ENCODE measurements around the gene ZNF222.
A peak's percentile ranks its signal among the peaks of the same experiment; 100 is the strongest.

ZNF222 gene

DNA sequence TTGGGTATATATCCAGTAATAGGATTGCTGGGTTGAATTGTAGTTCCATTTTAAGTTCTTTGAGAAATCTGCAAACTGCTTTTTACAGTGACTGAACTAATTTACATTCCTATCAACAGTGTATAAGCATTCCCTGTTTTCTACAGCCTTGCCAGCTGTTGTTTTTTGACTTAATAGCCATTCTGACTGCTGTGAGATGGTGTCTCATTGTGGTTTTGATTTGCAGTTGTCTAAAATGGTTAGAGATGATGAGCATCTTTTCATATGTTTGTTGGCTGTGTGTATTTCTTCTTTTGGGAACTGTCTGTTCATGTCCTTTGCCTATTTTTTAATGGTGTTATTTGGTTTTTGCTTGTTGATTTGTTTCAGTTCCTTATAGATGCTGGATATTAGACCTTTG, 4.0 kb upstream of the ZNF222 start:
- TF ChIP-seq, protein P1, sequence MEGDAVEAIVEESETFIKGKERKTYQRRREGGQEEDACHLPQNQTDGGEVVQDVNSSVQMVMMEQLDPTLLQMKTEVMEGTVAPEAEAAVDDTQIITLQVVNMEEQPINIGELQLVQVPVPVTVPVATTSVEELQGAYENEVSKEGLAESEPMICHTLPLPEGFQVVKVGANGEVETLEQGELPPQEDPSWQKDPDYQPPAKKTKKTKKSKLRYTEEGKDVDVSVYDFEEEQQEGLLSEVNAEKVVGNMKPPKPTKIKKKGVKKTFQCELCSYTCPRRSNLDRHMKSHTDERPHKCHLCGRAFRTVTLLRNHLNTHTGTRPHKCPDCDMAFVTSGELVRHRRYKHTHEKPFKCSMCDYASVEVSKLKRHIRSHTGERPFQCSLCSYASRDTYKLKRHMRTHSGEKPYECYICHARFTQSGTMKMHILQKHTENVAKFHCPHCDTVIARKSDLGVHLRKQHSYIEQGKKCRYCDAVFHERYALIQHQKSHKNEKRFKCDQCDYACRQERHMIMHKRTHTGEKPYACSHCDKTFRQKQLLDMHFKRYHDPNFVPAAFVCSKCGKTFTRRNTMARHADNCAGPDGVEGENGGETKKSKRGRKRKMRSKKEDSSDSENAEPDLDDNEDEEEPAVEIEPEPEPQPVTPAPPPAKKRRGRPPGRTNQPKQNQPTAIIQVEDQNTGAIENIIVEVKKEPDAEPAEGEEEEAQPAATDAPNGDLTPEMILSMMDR (conservative IDR thresholded peaks at IDR 0.05; ENCODE audit: low read depth, low read length) = no peak
- DNase-seq (ENCODE audit: low read depth) = no peak
- H3K4me3 ChIP-seq (ENCODE audit: low read length) = no peak overlapping the region

DNA sequence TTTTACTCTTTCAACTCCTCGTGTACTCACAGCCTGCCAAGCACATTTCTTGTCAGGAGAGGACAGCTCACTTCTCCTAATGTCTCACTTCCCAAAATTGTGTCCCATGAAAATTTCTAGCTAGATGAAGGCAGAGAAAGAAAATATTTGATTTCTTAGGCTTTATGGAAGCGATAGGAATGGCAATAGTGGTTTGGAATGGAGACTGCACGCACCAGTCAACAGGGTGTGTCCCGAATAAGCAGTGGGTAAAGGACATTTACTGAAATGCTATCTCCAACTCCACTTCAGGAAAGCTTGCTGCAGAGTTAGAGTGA, 321 bp upstream of the ZNF222 start:
- DNase-seq (ENCODE audit: low read depth) = no peak
- TF ChIP-seq, protein P1 (conservative IDR thresholded peaks at IDR 0.05; ENCODE audit: low read depth, low read length) = no peak
- H3K4me3 ChIP-seq (ENCODE audit: low read length) = peak overlapping the region; percentile 92

DNA sequence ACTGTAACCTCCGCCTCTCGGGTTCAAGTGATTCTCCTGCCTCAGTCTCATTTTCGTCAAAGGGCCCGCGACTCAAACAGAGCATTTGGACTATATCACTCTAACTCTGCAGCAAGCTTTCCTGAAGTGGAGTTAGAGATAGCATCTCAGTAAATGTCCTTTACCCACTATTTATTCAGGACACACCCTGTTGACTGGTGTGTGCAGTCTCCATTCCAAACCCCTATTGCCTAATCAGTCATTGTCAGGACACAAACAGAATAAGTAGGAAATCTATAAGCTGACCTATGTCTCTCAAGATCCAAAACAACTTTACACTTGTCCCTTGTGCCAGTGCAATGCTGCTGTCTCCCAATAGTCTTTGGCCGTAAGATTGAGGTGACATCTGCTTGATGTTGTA, 1.4 kb downstream of the ZNF222 start:
- no peak for DNase-seq (ENCODE audit: low read depth)
- no peak overlapping the region for H3K4me3 ChIP-seq (ENCODE audit: low read length)
- TF ChIP-seq, protein P1 (conservative IDR thresholded peaks at IDR 0.05; ENCODE audit: low read depth, low read length) = no peak

DNA sequence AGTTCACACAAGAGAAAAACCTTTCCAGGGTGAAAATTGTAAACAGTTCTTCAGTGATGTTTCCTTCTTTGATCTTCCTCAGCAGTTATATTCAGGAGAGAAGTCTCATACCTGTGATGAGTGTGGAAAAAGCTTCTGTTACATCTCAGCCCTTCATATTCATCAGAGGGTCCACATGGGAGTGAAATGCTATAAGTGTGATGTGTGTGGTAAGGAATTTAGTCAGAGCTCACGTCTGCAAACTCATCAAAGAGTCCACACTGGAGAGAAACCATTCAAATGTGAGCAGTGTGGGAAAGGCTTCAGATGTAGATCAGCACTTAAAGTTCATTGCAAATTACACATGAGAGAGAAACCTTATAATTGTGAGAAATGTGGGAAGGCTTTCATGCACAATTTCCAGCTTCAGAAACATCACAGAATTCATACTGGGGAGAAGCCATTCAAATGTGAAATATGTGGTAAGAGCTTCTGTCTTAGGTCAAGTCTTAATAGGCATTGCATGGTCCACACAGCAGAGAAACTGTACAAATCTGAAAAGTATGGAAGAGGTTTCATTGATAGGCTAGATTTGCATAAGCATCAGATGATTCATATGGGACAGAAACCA, 6.9 kb downstream of the ZNF222 start:
- no peak for DNase-seq (ENCODE audit: low read depth)
- H3K4me3 ChIP-seq (ENCODE audit: low read length) = no peak overlapping the region
- TF ChIP-seq, protein P1 (conservative IDR thresholded peaks at IDR 0.05; ENCODE audit: low read depth, low read length) = no peak

DNA sequence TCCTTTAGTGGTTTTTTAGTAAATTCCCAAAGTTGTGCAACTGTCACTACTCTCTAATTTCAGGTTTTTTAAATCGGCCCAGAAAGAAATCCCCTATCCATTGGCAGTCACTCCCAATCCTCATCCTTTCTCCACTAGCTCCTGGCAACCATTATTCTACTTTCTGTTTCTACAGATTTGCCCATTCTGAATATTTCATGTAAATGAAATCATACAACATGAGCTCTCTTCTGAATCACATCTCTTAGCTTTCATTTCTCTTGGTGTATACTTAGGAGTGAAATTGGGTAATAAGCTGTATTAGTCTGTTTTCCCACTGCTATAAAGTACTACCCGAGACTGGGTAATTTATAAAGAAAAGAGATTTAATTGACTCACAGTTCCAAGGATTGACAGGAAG, 17.0 kb downstream of the ZNF222 start:
- DNase-seq (ENCODE audit: low read depth) = no peak
- no peak overlapping the region for H3K4me3 ChIP-seq (ENCODE audit: low read length)
- TF ChIP-seq, protein P1 (conservative IDR thresholded peaks at IDR 0.05; ENCODE audit: low read depth, low read length) = no peak

DNA sequence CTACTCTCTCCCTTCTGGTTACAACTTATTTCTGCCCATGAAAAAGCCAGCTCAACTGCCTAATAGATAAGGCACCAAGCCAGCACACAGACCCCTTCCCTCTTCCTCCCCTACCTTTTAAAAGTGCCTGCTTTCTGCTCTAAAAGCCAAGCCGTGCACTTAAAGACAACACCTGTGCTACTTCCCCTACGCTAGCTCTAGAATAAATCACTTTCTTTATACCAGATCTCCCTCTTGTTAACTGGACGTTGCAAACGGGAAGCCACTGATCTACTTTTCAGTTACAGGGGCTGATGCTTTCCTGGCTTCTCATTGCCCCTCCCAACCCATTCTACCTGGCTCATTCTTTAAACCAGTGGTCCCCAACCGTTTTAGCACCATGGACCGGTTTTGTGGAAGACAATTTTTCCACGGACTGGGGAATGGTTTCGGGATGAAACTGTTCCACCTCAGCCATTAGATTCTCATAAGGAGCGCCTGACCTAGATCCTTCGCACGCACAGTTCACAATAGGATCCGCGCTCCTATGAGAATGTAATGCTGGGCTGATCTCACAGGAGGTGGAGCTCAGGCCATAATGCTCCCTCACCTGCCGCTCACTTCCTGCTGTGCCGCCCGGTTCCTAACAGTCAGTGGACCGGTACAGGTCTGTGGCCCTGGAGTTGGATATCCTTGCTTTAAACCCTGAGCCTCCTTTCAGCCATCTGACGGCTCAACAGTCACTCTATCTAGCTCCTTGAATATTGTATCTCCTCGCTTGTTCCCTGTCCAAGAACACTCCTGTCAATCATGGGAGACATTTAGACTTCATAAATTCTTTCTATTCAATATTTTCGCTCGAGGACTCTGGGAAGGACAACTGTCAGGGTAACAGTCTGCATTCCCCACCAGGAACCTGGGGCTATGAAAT, 25.8 kb downstream of the ZNF222 start:
- DNase-seq (ENCODE audit: low read depth) = no peak
- H3K4me3 ChIP-seq (ENCODE audit: low read length) = peak overlapping the region; percentile 96
- TF ChIP-seq, protein P1 (conservative IDR thresholded peaks at IDR 0.05; ENCODE audit: low read depth, low read length) = no peak
